Bronchial epithelial cell (primary cell): Measurements from ENCODE around the gene C4BPB. TPM values are rescaled to one million over a fixed set of nuclear protein-coding genes. Genes with fewer than 3 reads are reported as not detected.
A peak's percentile ranks its signal among the peaks of the same experiment; 100 is the strongest.
"Not testable (repeated sequence)": the region's sequence is repeated elsewhere in the genome, so short reads cannot be mapped to it uniquely, and the experiment has no call there.

Experiments used
- DNase-seq: peaks from one replicate; pipeline ENCODE4 v3.0.0-alpha.2; 2010; ENCODE audit warnings: low read depth
- FAIRE-seq: peaks from 2 replicates; lab custom pipeline; 2011; peaks lifted over from hg19 to GRCh38; lab: Jason Lieb, UNC
- H3K27me3 ChIP-seq: 2 replicates; pipeline ENCODE4 v1.5.1; 2011; ENCODE audit warnings: low read length; ENCODE audit not compliant: control insufficient read depth, insufficient read depth
- H3K36me3 ChIP-seq: 2 replicates; pipeline ENCODE4 v1.5.1; 2011; ENCODE audit warnings: low read length; ENCODE audit not compliant: control insufficient read depth, insufficient read depth
- H3K4me3 ChIP-seq: 2 replicates; pipeline ENCODE4 v1.5.1; 2011; ENCODE audit warnings: mild to moderate bottlenecking, low read depth, low read length, control low read depth
- CTCF ChIP-seq: IDR thresholded peaks from 2 replicates; pipeline ENCODE4 v1.5.1; 2011; ENCODE audit warnings: mild to moderate bottlenecking, moderate library complexity, low read length, control low read depth, inconsistent platforms; ENCODE audit not compliant: insufficient read depth, severe bottlenecking
- total RNA-seq: library from RNA; depleted of rRNA; stranded (reverse); fragments of >200 nt; gene quantifications from 2 replicates; pipeline ENCODE4 v1.2.1, GENCODE V29; 2014

C4BPB gene
- total RNA-seq, result not detected in 2 replicates

GRCh38 chr1:207088701-207089626 lies at the start of gene C4BPB:
Gene C4BPB (plus strand): TSS chr1:207088860. CDS start chr1:207089532, 672 bp downstream.
- Histone ChIP-seq H3K36me3 (no peaks in the 10 kb centered on the region), H3K4me3 (no peak within 1 kb of the TSS), H3K27me3 (no peaks in the 10 kb centered on the region)
- FAIRE-seq (no peak), DNase-seq (peak; percentile 42)
- no peak for TF ChIP-seq CTCF

GRCh38 chr1:207039380-207040180 lies 49.1 kb upstream of the C4BPB start:
- no peak for FAIRE-seq
- no peaks in the 10 kb centered on the region for H3K27me3 ChIP-seq
- DNase-seq, result no peak
- no peak for TF ChIP-seq CTCF
- H3K36me3 ChIP-seq, result no peaks in the 10 kb centered on the region
- H3K4me3 ChIP-seq, result no peak overlapping the region

GRCh38 chr1:207040181-207040533 lies 48.5 kb upstream of the C4BPB start:
- DNase-seq (no peak), FAIRE-seq (no peak)
- no peak for TF ChIP-seq CTCF
- no peak overlapping the region for H3K4me3 ChIP-seq
- no peaks in the 10 kb centered on the region for H3K36me3 ChIP-seq
- no peaks in the 10 kb centered on the region for H3K27me3 ChIP-seq

- not testable (repeated sequence) for H3K36me3 ChIP-seq, FAIRE-seq, H3K4me3 ChIP-seq, DNase-seq, H3K27me3 ChIP-seq
These were observed 47.3 kb upstream of the C4BPB start for GRCh38 chr1:207041397-207041796.

- H3K36me3 ChIP-seq, result peaks cover 9% of the 10 kb centered on the region
- FAIRE-seq, result no peak
- TF ChIP-seq CTCF, result no peak
- no peaks in the 10 kb centered on the region for H3K27me3 ChIP-seq
- no peak overlapping the region for H3K4me3 ChIP-seq
- no peak for DNase-seq
These were observed 43.2 kb upstream of the C4BPB start for GRCh38 chr1:207045453-207045852.

GRCh38 chr1:207047505-207047904 lies 41.2 kb upstream of the C4BPB start:
- TF ChIP-seq CTCF, result no peak
- Histone ChIP-seq H3K27me3 (no peaks in the 10 kb centered on the region), H3K36me3 (peaks cover 9% of the 10 kb centered on the region), H3K4me3 (no peak overlapping the region)
- FAIRE-seq (no peak), DNase-seq (no peak)
